SKM-1 treated with dmso at 0.1 percent for 144 hours (cell line): Measurements from ENCODE around the gene MRPL54.

Source experiments
- DNase-seq: peaks from one replicate; lab custom pipeline; 2025; ENCODE audit not compliant: unreplicated experiment; lab: John Stamatoyannopoulos, UW

The MRPL54 gene

DNA sequence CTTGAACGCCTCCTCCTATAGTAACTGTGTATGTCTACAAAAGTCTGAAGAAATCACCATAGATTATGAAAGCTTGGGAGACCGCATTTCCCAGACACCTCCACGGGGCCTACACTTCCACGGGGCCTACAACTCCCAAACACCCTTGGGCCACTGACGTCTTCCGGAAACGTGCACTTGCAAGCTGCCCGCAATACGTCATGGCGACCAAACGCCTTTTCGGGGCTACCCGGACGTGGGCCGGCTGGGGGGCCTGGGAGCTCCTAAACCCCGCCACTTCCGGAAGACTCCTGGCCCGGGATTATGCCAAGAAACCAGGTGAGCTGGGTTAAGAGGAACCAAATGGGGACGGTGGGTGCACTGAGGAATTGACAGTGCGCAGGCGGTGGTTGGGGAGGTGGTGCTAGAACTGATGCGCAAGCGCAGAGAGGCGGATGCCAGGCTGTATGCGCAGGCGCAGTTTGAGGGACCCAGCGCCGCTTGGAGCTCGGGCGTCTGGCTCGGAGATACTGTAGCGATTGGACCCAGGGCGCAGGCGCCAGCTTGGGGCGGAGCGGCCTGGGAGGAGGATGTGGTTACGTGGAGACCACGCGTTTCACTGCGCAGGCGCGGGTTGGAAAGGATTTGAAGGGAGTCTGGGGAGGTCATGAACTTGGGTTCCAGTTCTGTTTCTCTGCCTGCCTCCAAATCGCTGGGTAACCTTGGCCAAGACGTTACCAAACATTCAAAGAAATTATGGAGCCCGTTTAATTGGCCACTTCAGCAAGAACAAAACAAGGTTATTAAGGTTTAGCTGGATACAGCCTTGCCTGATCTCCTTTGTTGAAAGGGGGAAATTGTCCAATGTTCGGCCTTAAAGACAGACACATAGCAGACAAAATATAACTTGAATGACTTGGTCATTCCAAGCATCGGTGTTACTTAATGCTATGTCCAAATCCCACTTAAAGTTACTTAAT, at the start of gene MRPL54:
TSS of gene MRPL54 (plus strand) at position 182 of the 959 bp plus-strand sequence. CDS start at position 201, 19 bp downstream.
- DNase-seq: peak; percentile 99

GRCh38 chr19:3716147-3716668, 46.3 kb upstream of the MRPL54 start:
- DNase-seq: no peak

DNA sequence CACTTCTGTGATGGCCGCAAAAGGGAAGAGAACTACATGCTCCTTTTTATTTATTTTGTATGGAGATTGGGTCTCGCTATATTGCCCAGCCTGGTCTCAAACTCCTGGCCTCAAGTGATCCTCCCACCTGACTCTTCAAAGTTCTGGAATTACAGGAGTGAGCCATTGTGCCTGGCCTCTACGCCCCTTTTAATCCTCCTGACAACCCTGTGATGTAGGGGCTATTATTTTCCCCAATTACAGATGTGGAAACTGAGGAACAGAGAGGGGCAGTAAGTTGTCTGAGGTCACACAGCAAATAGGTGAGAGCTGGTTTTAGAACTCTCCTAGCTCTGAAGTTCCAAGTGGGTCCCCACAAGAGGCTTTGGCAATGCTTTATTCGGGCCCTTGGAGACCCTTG, 42.6 kb upstream of the MRPL54 start:
- DNase-seq: no peak

DNA sequence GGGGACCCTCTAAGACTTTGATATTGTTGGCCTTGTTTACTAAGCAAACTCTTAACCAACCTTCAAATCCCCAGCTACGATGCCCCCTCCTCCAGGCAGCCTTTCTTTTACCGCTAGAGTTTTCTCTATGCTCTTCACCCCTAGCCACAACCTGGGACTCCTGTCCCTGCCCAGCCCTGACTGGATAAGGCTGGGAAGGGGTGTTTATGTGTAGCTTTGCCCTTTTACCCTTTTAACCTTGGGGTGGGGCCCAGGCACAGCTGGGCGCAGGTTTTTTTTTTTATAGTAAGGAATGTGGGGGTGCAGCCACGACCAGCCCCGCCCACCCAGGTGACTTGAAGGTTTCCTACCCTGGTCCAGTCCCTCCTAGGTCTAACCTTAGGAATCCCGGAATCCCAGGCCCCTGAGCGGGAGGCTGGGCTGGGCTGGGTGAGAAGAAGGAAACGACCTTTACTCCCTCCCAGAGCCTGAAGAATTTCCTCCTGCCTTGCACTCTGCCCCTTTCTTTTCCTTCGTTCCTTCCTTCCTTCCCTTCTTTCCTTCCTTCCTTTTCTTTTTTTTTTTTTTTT, 42.0 kb upstream of the MRPL54 start:
- no peak for DNase-seq

DNA sequence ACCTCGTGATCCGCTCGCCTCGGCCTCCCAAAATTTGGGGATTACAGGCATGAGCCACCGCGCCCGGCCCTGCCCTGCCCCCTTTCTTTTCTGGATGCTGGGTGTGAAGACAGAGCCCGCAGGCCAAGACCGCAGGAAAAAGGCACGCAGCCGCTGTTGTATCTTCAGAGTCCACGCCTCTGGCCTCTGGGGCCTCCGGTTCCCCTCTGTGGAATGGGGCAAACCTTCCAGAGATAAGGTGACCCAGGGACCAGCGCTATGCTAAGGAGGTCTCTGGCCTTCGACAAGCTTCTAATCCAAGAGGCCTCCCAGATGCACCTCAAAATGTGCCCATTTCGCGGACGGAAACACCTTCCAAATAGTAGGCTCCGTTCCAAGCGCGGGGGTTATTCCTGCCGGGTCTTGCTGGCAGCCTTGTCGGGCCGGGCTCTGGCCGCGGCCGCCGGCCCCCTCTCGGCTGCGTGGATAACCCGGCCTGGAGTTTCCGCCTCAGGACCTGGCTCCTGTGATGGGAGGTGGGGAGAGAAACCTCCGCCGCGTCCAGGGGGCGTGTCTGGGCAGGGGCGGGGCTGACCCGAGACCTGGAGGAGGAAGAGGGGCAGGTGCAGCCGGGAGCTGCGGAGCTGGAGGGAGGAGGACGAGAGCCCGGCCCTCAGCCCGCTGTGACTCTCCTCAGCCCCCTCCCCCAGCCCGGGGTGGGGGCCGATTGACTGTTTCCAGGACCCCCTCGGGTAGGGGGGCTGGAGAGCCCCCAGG, 41.2 kb upstream of the MRPL54 start:
- peak; percentile 81 for DNase-seq

DNA sequence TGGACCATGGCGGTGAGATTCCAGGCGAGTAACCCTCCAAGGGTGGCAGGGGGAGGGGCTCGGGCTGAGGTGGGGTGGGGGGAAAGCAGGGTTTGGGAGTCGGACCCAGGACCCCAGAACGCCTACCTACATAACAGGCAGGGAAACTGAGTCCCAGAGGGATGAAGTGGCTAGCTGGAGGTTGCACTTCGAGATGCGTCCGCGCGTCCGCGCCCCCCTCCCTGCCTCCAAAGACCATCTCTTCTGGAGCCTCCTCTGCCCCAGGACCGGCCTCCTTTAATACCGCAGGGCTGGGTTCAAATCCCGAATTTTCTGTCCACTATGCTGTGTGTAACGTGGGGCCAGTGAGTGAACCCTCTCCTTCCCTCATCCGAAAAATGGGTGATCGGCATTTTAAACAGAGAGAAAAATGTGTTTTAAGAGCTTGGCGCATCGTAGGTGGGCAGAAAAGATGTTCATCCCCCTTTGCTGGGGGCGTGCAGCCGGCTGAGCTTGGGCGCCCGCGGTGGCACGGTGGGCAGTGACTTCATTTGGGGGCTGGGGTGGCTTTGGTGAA, 40.5 kb upstream of the MRPL54 start:
- DNase-seq: no peak

GRCh38 chr19:3722443-3723109, 39.9 kb upstream of the MRPL54 start:
- DNase-seq: no peak

- DNase-seq: no peak
These were observed 39.4 kb upstream of the MRPL54 start for GRCh38 chr19:3723110-3723488.

- no peak for DNase-seq
These were observed 38.6 kb upstream of the MRPL54 start for GRCh38 chr19:3723883-3724282.

GRCh38 chr19:3725121-3725520, 37.4 kb upstream of the MRPL54 start:
- no peak for DNase-seq

- DNase-seq: no peak
These were observed 36.7 kb upstream of the MRPL54 start for GRCh38 chr19:3725640-3726310.

- no peak for DNase-seq
These were observed 32.0 kb upstream of the MRPL54 start for GRCh38 chr19:3730457-3730958.

DNA sequence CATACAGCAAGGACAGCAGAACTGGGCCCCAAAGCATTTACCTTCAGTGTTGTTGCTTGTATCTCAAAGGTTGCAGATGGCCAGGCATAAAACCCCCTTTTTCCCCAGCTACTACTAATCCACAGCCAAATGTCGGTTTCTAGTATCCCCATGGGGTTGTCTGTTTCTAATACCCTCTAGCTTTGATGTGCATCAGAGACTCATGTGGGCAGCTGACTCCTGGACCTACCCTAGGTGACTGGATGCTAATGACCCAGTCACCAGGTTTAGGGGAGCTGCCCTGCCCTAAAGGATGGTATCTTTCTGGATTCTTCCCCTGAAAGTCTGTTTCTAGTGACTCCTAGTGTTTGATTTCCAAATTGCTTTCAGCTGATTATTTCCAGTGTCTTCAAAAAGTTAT, 30.4 kb upstream of the MRPL54 start:
- DNase-seq: no peak

DNA sequence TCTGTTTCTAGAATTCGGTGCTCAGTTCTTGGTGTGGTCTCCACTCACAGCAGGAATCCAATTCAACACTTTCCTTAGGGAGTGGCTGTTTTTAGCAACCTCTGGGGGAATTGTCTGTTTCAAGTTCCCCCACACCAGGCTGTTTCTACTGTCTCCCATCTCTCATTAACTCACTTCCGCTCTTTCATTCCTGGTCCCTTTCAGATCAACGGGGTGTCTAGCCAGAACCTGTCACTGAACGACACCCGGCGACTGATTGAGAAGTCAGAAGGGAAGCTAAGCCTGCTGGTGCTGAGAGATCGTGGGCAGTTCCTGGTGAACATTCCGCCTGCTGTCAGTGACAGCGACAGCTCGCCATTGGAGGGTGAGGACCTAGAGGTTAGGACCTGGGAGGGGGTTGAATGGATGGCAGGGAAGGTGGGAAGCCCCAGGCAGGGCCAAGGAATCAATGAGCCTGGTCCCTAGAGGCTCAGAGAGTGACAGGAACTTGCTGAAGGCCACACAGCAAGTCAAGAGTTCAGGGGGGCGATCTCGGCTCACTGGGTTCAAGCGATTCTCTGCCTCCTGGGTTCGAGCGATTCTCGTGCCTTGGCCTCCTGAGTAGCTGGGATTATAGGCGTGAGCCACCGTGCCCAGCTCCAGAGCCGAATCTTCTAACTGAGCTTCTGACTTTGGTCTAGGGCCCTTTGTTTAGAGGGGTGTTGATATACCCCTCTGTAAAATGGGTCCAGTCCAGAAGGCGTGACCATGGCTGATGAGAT, 28.8 kb upstream of the MRPL54 start:
- no peak for DNase-seq

GRCh38 chr19:3734310-3734600, 28.2 kb upstream of the MRPL54 start:
- DNase-seq: no peak

DNA sequence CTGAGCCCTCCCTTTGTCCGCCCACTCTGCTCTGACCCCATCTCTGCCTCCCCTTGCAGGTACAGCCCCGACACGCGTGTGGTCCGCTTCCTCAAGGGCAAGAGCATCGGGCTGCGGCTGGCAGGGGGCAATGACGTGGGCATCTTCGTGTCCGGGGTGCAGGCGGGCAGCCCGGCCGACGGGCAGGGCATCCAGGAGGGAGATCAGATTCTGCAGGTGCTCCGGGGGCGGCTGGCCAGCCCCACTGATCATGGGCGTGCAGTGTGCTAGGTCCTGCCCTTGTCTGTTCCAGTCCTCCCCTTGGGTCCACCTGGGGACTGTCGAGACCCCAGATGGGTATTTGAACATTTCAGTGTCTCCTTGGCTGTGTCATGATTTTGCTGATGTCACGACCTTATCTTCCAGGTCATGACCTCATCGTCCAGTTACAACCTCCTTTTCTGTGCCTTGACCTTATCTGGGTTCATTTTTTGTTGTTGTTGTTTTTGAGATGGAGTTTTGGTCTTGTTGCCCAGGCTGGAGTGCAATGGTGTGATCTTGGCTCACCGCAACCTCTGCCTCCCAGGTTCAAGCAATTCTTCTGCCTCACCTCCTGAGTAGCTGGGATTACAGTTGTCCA, 26.3 kb upstream of the MRPL54 start:
- no peak for DNase-seq

- no peak for DNase-seq
These were observed 24.8 kb upstream of the MRPL54 start for GRCh38 chr19:3737487-3738205.

DNA sequence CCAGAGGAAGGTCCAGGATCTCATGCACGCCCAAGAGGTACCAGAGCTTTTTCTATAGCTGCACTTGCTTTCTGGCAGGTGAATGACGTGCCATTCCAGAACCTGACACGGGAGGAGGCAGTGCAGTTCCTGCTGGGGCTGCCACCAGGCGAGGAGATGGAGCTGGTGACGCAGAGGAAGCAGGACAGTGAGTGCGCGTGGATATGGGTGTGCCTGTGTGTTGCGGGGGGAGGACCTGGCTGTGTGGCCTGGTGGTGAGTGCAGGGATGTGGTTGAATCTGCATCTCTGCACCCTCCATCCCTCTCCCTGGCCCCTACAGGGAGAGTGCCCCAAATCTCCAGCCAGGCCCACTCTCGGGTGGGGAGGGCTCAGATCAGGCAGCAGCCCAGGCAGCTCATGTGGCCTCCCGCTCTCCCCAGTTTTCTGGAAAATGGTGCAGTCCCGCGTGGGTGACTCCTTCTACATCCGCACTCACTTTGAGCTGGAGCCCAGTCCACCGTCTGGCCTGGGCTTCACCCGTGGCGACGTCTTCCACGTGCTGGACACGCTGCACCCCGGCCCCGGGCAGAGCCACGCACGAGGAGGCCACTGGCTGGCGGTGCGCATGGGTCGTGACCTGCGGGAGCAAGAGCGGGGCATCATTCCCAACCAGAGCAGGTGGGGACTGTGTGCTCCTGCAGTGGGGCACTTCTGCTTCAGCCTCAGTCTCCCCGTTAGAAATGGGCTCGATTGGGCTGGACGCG, 23.8 kb upstream of the MRPL54 start:
- no peak for DNase-seq
